NCI-H82 treated with DMSO at 0.1 percent for 48 hours (cell line): ENCODE results near the gene CYP1A2.
"Not testable (repeated sequence)": the region's sequence is repeated elsewhere in the genome, so short reads cannot be mapped to it uniquely, and the experiment has no call there.

ENCODE experiments used
- DNase-seq: peaks from one replicate; lab custom pipeline; 2025; ENCODE audit not compliant: unreplicated experiment; lab: John Stamatoyannopoulos, UW

Gene CYP1A2

GRCh38 chr15:74776821-74777768 lies 28.4 kb downstream of the CYP1A2 start:
- DNase-seq = no peak

DNA sequence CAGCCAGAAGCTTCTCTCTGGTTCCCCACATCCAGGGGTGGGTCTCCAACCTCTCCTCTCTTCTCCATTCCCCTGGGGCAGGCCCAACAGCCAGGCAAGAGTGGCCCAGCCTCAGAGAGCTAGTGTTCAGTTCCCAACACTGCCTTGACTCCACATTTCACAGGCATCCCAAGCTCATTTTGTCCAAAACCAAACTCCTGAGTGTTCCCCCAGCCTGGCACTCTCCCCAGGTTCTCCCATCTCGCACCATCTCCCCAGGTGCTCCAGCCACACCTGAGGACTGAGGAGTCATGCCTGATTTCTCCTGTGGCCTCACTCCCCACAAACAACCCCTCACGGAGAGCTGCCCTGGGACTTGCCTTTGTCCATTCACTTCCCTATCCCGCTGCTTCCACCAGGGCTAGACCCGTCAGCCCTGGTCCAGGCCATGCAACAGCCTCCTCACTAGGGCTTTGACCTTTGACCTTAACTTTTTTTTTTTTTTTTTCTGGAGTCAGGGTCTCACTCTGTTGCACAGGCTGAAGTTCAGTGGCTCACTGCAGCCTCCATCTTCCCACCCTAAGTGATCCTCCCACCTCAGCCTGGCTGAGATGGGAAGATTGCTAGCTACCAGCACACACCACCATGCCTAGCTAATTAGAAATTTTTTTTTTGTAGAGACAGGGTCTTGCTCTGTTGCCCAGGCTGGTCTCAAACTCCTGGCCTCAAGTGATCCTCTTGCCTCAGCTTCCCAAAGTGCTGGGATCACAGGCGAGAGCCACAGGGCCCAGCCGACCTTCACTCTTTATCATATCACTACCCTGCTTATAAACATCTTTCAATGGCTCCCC lies 29.3 kb downstream of the CYP1A2 start:
- DNase-seq = no peak

GRCh38 chr15:74778599-74778970 lies 29.9 kb downstream of the CYP1A2 start:
- no peak for DNase-seq

- no peak for DNase-seq
Measured at GRCh38 chr15:74779162-74779648, 30.6 kb downstream of the CYP1A2 start.

DNA sequence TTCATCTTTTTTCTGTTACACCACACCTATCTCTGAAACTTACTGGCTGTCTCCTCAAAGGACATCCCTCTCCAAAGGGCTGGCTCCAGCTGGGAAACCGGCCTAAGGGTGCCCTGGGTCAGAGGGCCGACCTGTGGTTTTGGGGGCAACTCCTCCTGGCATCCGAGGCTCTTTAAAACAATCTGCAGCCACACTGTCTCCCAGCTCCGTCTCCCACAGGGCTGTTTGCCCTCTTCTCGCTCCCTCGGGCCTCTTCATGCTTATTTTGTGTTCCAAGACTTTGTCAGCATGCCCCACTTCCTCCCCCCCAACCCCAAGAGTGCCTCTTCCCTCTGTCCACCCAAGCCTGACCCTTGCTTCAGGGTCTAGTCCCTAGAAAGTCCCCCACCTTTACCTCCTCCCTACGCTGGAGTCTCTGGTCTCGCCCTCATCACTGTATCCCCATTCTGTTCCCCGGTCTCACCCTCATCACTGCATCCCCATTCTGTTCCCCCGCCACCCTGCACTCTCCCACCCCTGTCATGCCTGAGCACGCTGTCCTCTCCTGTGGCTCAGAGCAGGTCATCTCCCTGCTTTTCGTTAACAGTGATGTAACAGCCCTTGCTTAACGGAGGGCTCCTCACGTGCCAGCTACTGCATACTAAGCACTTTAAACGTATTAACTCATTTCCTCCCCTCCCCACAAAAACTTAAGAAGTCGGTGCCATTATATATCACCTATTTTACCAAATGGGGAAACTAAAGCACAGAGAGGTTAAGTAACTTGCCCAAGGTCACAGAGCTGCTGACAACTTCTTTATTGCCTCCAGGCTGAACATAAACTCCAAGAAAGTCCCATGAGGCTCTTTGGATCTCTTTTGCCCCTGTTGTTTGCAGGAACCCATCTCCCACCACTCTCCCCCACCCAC lies 32.1 kb downstream of the CYP1A2 start:
- no peak for DNase-seq

GRCh38 chr15:74781431-74782258 lies 33.0 kb downstream of the CYP1A2 start, which contains the start of gene CSK:
CSK (plus strand) TSS chr15:74782080; CDS start chr15:74798298, 16,218 bp downstream.
- DNase-seq = peak; percentile 15

DNA sequence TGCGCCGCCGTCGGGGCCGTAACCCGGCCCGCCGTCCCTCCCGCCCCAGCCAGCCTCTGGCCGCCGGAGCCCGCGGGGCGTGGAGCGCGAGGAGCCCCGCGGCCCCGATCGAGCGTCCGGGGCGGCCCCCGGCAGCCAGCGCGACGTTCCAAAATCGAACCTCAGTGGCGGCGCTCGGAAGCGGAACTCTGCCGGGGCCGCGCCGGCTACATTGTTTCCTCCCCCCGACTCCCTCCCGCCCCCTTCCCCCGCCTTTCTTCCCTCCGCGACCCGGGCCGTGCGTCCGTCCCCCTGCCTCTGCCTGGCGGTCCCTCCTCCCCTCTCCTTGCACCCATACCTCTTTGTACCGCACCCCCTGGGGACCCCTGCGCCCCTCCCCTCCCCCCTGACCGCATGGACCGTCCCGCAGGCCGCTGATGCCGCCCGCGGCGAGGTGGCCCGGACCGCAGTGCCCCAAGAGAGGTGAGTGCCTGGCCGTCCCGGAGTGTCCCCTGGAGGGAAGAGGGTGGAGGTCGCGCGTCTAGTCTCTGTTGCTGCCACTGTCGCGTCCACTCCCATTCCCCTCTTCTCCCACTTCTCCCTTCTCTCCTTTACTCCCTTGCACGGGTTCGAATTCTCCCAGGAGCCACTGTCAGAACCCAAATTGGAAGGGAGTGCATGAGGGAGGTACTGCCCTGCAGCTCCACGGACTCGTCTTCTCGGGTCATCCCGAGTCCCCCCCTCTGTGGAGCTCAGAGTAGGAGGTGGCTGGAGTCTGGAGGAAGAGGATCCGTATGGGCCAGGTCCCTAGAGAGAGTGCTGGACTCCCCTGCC lies 33.8 kb downstream of the CYP1A2 start:
- DNase-seq = no peak

DNA sequence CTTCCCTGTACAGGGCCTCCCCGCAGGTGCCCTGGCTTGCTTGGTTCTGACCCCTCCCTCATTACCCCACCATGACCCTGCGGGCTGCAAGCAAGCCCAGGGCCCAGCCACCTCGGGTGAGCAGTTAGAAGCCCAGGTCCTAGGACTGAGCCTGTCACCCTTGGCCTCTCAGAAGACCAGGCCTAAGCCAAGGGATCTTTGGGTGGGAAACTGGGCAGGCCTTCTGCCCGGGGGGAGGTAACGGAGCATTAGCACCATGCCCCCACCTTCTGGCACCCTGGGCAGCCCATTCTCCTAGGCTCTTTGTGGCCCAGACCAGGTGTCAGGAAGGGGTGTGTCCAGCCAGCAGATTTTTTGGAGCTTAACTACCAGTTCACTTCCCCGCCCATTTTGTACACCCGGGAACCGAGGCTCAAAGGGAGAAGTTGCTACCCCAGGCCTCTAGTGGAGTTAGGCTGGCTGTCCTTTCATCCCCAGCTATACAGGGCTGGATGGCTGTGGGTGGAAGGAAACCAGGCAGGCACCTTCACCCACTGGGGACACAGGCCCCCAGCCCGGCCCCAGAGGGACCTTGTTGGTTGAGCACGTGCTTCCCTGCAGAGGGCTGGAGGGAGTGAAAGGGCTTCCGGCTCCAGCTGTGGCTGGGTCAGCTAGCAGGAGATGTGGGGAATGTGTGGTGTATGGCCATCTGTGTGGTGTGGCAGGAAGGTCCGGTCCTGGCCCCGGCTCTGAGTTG lies 34.6 kb downstream of the CYP1A2 start:
- DNase-seq = no peak

- DNase-seq = no peak
Measured at GRCh38 chr15:74783808-74784175, 35.1 kb downstream of the CYP1A2 start.

DNA sequence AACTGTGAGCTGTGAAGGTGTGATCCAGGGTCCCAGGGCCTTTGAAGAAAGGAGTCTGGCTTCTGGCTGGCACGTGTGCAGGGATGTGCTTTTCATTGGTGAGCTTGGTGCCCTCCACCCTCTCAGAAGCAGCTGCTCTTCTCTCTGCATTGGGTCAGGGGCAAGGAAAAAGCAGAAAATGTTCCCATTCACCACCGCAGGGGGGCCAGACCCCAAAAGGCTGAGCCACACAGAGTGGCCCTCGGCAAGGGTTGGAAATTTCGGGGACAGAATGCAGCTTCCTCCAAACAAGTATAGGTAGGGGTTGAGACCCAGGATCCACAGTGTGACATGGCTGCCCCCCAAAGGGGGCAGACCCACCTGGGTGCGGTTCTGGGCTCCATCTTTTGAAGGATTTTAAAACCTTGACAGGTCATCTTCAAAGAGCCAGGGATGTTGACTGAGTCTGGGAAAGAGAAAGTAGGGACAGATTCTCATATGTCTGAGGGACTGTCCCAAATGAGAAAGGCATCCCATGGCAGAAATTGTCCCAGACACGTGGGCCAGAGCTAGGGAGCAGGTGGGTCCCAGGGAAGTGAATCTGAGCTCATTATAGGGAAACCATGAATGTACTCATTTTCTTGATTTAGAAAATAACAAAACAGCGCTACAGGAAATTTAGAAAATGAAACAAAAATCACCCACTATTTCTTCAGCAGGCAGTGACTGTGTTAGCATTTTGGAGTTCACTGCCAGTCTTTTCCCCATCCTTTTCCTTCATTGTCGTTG lies 36.0 kb downstream of the CYP1A2 start:
- DNase-seq = no peak

- DNase-seq = no peak
Measured at GRCh38 chr15:74785194-74786032, 36.8 kb downstream of the CYP1A2 start.

DNA sequence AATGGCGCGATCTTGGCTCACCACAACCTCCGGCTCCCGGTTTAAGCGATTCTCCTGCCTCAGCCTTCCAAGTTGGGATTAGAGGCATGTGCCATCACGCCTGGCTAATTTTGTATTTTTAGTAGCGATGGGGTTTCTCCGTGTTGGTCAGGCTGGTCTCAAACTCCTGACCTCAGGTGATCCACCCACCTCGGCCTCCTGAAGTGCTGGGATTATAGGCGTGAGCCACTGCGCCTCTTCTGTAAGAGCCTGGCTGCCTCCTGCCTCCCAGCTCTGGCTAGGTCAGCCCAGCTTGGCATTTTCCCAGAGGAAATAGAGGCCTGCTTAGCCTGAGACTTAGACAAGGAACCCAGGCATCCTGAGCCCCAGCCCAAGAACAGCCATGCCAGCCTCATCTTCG lies 37.4 kb downstream of the CYP1A2 start:
- not testable (repeated sequence) for DNase-seq

GRCh38 chr15:74786551-74787165 lies 38.0 kb downstream of the CYP1A2 start:
- no peak for DNase-seq

DNA sequence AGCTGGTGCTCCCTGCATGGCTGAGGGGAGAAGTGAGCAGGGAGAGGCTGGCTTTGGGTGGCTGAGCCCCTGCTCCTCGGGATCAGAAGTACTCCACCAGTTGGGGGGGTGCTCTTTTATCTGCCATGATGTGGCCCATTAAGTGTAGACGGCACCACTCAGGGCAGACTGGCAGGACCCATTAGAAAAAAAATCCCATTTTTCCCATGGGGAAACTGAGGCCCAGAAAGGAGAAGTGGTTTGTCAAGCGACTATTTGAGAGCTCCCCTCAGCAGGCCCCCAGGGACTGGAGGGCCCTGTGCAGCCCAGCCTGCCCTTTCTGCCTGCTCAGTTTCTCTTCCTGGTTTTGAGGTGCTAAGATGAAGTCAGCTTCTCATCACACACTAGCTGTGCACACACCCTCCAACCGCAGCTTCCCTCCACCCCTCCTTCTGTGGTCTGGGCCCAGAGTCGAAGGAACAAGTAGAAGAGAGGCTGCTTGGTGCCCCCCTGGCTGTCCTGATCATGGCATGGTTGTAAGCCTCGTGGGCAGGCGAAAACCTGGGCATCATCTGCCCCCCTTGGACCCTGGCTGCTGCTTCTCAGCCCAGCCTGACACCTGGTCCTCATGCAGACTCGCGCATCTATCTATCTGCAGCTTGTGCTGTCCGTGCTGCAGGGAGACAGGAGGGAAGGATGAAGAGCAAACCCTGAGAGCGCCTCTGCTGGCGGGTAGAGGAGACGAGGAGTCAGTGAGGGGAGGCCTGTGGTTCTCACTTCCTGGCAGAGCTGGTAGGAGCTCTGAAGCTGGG lies 38.8 kb downstream of the CYP1A2 start:
- DNase-seq = peak; percentile 9

DNA sequence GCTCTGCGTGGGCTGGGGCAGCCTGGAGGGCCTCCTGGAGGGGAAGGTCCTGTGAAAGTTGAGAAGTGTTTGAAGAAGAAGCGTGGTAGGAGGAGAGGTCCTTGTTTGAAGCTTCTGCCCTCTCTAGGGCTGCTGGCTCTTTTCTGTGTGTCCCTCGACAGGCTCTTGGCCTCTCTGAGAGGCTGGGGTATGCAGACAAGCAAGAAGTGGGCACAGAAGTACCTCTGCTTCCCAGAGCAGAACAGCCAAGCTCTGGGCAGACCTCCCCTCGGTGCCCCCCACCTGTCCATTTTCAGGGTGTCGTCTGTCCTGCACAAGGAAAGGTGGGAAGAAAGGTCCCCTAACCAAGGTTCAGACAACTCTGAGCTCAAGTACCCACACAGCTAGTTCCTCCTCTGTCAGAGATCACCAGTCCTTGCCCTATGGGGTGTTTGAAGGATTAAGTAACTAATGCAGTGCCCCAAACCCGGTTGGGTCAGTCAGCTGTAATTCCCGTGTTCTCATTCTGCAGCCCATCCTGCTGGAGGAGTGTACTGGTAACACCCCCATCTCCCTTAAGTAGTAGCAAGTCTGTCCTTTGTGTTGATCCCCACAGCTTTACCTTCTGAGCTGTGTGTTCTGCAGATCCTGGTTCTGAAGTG lies 39.5 kb downstream of the CYP1A2 start:
- DNase-seq = no peak
